22Rv1 (cell line): Measurements from ENCODE around the gene ATP2C2.

ENCODE experiments used
- CTCF ChIP-seq: fragments of 450-650 bp; IDR thresholded peaks from 2 replicates; pipeline ENCODE4 v1.5.1; 2017; ENCODE audit warnings: mild to moderate bottlenecking
- ZFX ChIP-seq: fragments of 450-650 bp; IDR thresholded peaks from 2 replicates; pipeline ENCODE4 v1.6.1; 2017; ENCODE audit warnings: antibody characterized with exemption, borderline replicate concordance

GRCh38 chr16:84423416-84423837, 55.1 kb downstream of the ATP2C2 start:
- TF ChIP-seq CTCF, result no peak
- no peak for TF ChIP-seq ZFX
